Activated T-cell treated with anti-CD3 and anti-CD28 coated beads, Interleukin-2, amount 50 U/mL, for 24 hours (primary cell): ENCODE data around the gene CDKAL1.
"Not testable (repeated sequence)": the region's sequence is repeated elsewhere in the genome, so short reads cannot be mapped to it uniquely, and the experiment has no call there.

Experiments used
- DNase-seq: peaks from one replicate; pipeline ENCODE4 v3.0.0-alpha.2; 2020
- H3K27ac Mint-ChIP-seq: 2 replicates; pipeline ENCODE4 v1.8.0; 2020; ENCODE audit warnings: mild to moderate bottlenecking, mixed read lengths
- H3K27me3 Mint-ChIP-seq: 2 replicates; pipeline ENCODE4 v1.8.0; 2020; ENCODE audit warnings: mixed read lengths
- H3K36me3 Mint-ChIP-seq: 2 replicates; pipeline ENCODE4 v1.8.0; 2020; ENCODE audit warnings: low read depth, mixed read lengths
- H3K4me1 Mint-ChIP-seq: 2 replicates; pipeline ENCODE4 v1.8.0; 2020; ENCODE audit warnings: low read depth, mixed read lengths
- H3K4me3 Mint-ChIP-seq: 2 replicates; pipeline ENCODE4 v1.8.0; 2020; ENCODE audit warnings: mild to moderate bottlenecking, moderate library complexity, mixed read lengths
- H3K9me3 Mint-ChIP-seq: 2 replicates; pipeline ENCODE4 v1.8.0; 2020; ENCODE audit warnings: mixed read lengths

CDKAL1 gene

GRCh38 chr6:21084656-21085055 lies 550.4 kb downstream of the CDKAL1 start:
- Mint-ChIP-seq H3K4me1 (no peaks in the 10 kb centered on the region), H3K27ac (no peak overlapping the region), H3K9me3 (no peaks in the 10 kb centered on the region), H3K4me3 (no peak overlapping the region), H3K36me3 (peaks cover 64% of the 10 kb centered on the region), H3K27me3 (no peaks in the 10 kb centered on the region)
- no peak for DNase-seq

GRCh38 chr6:21085211-21085610 lies 551.0 kb downstream of the CDKAL1 start:
- DNase-seq, result no peak

GRCh38 chr6:21085643-21086042 lies 551.4 kb downstream of the CDKAL1 start:
- Mint-ChIP-seq H3K27me3 (no peaks in the 10 kb centered on the region), H3K27ac (no peak overlapping the region), H3K4me1 (no peaks in the 10 kb centered on the region), H3K36me3 (peaks cover 60% of the 10 kb centered on the region), H3K4me3 (no peak overlapping the region), H3K9me3 (no peaks in the 10 kb centered on the region)
- no peak for DNase-seq

More at GRCh38 chr6:21085211-21085610, 551.0 kb downstream of the CDKAL1 start:
- Mint-ChIP-seq H3K4me1 (no peaks in the 10 kb centered on the region), H3K9me3 (no peaks in the 10 kb centered on the region), H3K36me3 (peaks cover 62% of the 10 kb centered on the region), H3K4me3 (no peak overlapping the region), H3K27ac (no peak overlapping the region), H3K27me3 (no peaks in the 10 kb centered on the region)

GRCh38 chr6:21087188-21087587 lies 552.9 kb downstream of the CDKAL1 start:
- Mint-ChIP-seq H3K27ac (no peak overlapping the region), H3K27me3 (no peaks in the 10 kb centered on the region), H3K4me1 (no peaks in the 10 kb centered on the region), H3K36me3 (peaks cover 63% of the 10 kb centered on the region), H3K9me3 (no peaks in the 10 kb centered on the region), H3K4me3 (no peak overlapping the region)
- DNase-seq, result no peak

GRCh38 chr6:21091411-21091810 lies 557.2 kb downstream of the CDKAL1 start:
- no peak for DNase-seq
- Mint-ChIP-seq H3K9me3 (no peaks in the 10 kb centered on the region), H3K27me3 (no peaks in the 10 kb centered on the region), H3K4me1 (no peaks in the 10 kb centered on the region), H3K27ac (no peak overlapping the region), H3K4me3 (no peak overlapping the region), H3K36me3 (peaks cover 52% of the 10 kb centered on the region)

GRCh38 chr6:21092231-21092772 lies 558.0 kb downstream of the CDKAL1 start:
- H3K36me3 Mint-ChIP-seq, result peaks cover 44% of the 10 kb centered on the region
- H3K9me3 Mint-ChIP-seq, H3K4me1 Mint-ChIP-seq: not testable (repeated sequence)

GRCh38 chr6:21095462-21095861 lies 561.2 kb downstream of the CDKAL1 start:
- Mint-ChIP-seq H3K36me3 (peaks cover 42% of the 10 kb centered on the region), H3K27ac (no peak overlapping the region), H3K27me3 (no peaks in the 10 kb centered on the region), H3K4me1 (peaks cover 9% of the 10 kb centered on the region), H3K9me3 (no peaks in the 10 kb centered on the region), H3K4me3 (no peak overlapping the region)
- DNase-seq, result no peak

More at GRCh38 chr6:21092231-21092772, 558.0 kb downstream of the CDKAL1 start:
- H3K4me3 Mint-ChIP-seq, H3K27ac Mint-ChIP-seq, DNase-seq, H3K27me3 Mint-ChIP-seq: not testable (repeated sequence)

- H3K36me3 Mint-ChIP-seq, result peaks cover 30% of the 10 kb centered on the region
- no peaks in the 10 kb centered on the region for H3K27me3 Mint-ChIP-seq
- no peak for DNase-seq
- H3K27ac Mint-ChIP-seq, result no peak overlapping the region
- H3K9me3 Mint-ChIP-seq, result no peaks in the 10 kb centered on the region
- no peak overlapping the region for H3K4me3 Mint-ChIP-seq
- H3K4me1 Mint-ChIP-seq, result peaks cover 15% of the 10 kb centered on the region
Measured at GRCh38 chr6:21098134-21098533, 563.9 kb downstream of the CDKAL1 start.

- Mint-ChIP-seq H3K4me1 (peaks cover 15% of the 10 kb centered on the region), H3K36me3 (peaks cover 31% of the 10 kb centered on the region), H3K27ac (no peak overlapping the region), H3K9me3 (no peaks in the 10 kb centered on the region), H3K4me3 (no peak overlapping the region), H3K27me3 (no peaks in the 10 kb centered on the region)
- DNase-seq, result no peak
Measured at GRCh38 chr6:21098744-21099143, 564.5 kb downstream of the CDKAL1 start.

GRCh38 chr6:21099338-21100314 lies 565.4 kb downstream of the CDKAL1 start:
- H3K36me3 Mint-ChIP-seq, result peaks cover 25% of the 10 kb centered on the region
- H3K4me3 Mint-ChIP-seq, result no peak overlapping the region

GRCh38 chr6:21100991-21101390 lies 566.7 kb downstream of the CDKAL1 start:
- no peaks in the 10 kb centered on the region for H3K27me3 Mint-ChIP-seq
- H3K36me3 Mint-ChIP-seq, result peaks cover 23% of the 10 kb centered on the region
- peaks cover 15% of the 10 kb centered on the region for H3K4me1 Mint-ChIP-seq
- no peak overlapping the region for H3K4me3 Mint-ChIP-seq
- no peak overlapping the region for H3K27ac Mint-ChIP-seq
- no peaks in the 10 kb centered on the region for H3K9me3 Mint-ChIP-seq
- DNase-seq, result no peak

More at GRCh38 chr6:21099338-21100314, 565.4 kb downstream of the CDKAL1 start:
- Mint-ChIP-seq H3K9me3 (no peaks in the 10 kb centered on the region), H3K27me3 (no peaks in the 10 kb centered on the region), H3K27ac (no peak overlapping the region), H3K4me1 (peaks cover 15% of the 10 kb centered on the region)
- DNase-seq, result no peak

- no peaks in the 10 kb centered on the region for H3K9me3 Mint-ChIP-seq
- peaks cover 15% of the 10 kb centered on the region for H3K4me1 Mint-ChIP-seq
- no peak overlapping the region for H3K27ac Mint-ChIP-seq
- peaks cover 23% of the 10 kb centered on the region for H3K36me3 Mint-ChIP-seq
- H3K4me3 Mint-ChIP-seq, result no peak overlapping the region
- no peaks in the 10 kb centered on the region for H3K27me3 Mint-ChIP-seq
- no peak for DNase-seq
Measured at GRCh38 chr6:21101694-21102093, 567.4 kb downstream of the CDKAL1 start.

- peaks cover 24% of the 10 kb centered on the region for H3K36me3 Mint-ChIP-seq
- no peak for DNase-seq
- peaks cover 15% of the 10 kb centered on the region for H3K4me1 Mint-ChIP-seq
- no peak overlapping the region for H3K27ac Mint-ChIP-seq
- H3K9me3 Mint-ChIP-seq, result no peaks in the 10 kb centered on the region
- H3K27me3 Mint-ChIP-seq, result no peaks in the 10 kb centered on the region
- H3K4me3 Mint-ChIP-seq, result no peak overlapping the region
Measured at GRCh38 chr6:21102201-21102600, 567.9 kb downstream of the CDKAL1 start.

- H3K4me1 Mint-ChIP-seq, result peaks cover 15% of the 10 kb centered on the region
- H3K27ac Mint-ChIP-seq, result no peak overlapping the region
- no peaks in the 10 kb centered on the region for H3K9me3 Mint-ChIP-seq
- no peaks in the 10 kb centered on the region for H3K27me3 Mint-ChIP-seq
- H3K4me3 Mint-ChIP-seq, result no peak overlapping the region
- no peak for DNase-seq
- peaks cover 24% of the 10 kb centered on the region for H3K36me3 Mint-ChIP-seq
Measured at GRCh38 chr6:21102624-21103023, 568.4 kb downstream of the CDKAL1 start.

- H3K9me3 Mint-ChIP-seq, result no peaks in the 10 kb centered on the region
- peaks cover 11% of the 10 kb centered on the region for H3K4me1 Mint-ChIP-seq
- no peak for DNase-seq
- no peaks in the 10 kb centered on the region for H3K27me3 Mint-ChIP-seq
- no peak overlapping the region for H3K4me3 Mint-ChIP-seq
- no peak overlapping the region for H3K27ac Mint-ChIP-seq
- H3K36me3 Mint-ChIP-seq, result peaks cover 22% of the 10 kb centered on the region
Measured at GRCh38 chr6:21103626-21104224, 569.5 kb downstream of the CDKAL1 start.
